Smooth muscle cell (in vitro differentiated cells): ENCODE measurements around the gene TEX30. TPM values are rescaled to one million over a fixed set of nuclear protein-coding genes. Genes with fewer than 3 reads are reported as not detected.

Source experiments
- DNase-seq: peaks from one replicate; lab custom pipeline; 2025; ENCODE audit not compliant: unreplicated experiment; lab: John Stamatoyannopoulos, UW
- H2AFZ ChIP-seq: fragments of 200-600 bp; sonication (generic); 2 replicates; pipeline ENCODE4 v1.6.0; 2016; ENCODE audit warnings: antibody characterized with exemption, low read depth, mild to moderate bottlenecking
- H3F3A ChIP-seq: fragments of 200-600 bp; sonication (generic); 2 replicates; pipeline ENCODE4 v1.6.0; 2017; ENCODE audit warnings: antibody characterized with exemption, low read depth
- H3K27ac ChIP-seq: fragments of 200-600 bp; sonication (generic); 2 replicates; pipeline ENCODE4 v1.5.1; 2016; ENCODE audit warnings: low read depth, mild to moderate bottlenecking
- H3K27me3 ChIP-seq: fragments of 200-600 bp; sonication (generic); 2 replicates; pipeline ENCODE4 v1.6.1; 2016; ENCODE audit warnings: low read depth, mild to moderate bottlenecking
- H3K36me3 ChIP-seq: fragments of 200-600 bp; sonication (generic); 2 replicates; pipeline ENCODE4 v1.5.1; 2016; ENCODE audit warnings: low read depth
- H3K4me1 ChIP-seq: fragments of 200-600 bp; sonication (generic); 2 replicates; pipeline ENCODE4 v1.5.1; 2016; ENCODE audit warnings: low read depth
- H3K4me2 ChIP-seq: fragments of 200-600 bp; sonication (generic); 2 replicates; pipeline ENCODE4 v1.6.0; 2016; ENCODE audit warnings: mild to moderate bottlenecking
- H3K4me3 ChIP-seq: fragments of 200-600 bp; sonication (generic); 2 replicates; pipeline ENCODE4 v1.5.1; 2016; ENCODE audit warnings: mild to moderate bottlenecking
- H3K79me2 ChIP-seq: fragments of 200-600 bp; sonication (generic); 2 replicates; pipeline ENCODE4 v1.6.0; 2016; ENCODE audit warnings: low read depth, mild to moderate bottlenecking
- H3K9ac ChIP-seq: fragments of 200-600 bp; sonication (generic); 2 replicates; pipeline ENCODE4 v1.6.0; 2016; ENCODE audit warnings: low read depth
- H3K9me3 ChIP-seq: fragments of 200-600 bp; sonication (generic); replicated peaks from 2 replicates; pipeline ENCODE4 v1.5.1; 2016; ENCODE audit warnings: low read depth
- H4K20me1 ChIP-seq: fragments of 200-600 bp; sonication (generic); 2 replicates; pipeline ENCODE4 v1.6.0; 2016; ENCODE audit warnings: low read depth
- WGBS: methylation state at CpG from one replicate; pipeline ENCODE4 v1.1.7; 2016; ENCODE audit warnings: low lambda C conversion rate; 5-methylcytosine and 5-hydroxymethylcytosine counted together
- polyA plus RNA-seq: library from polyadenylated mRNA; unstranded; fragments of >200 nt; fragmentation: Nextera tagmentation; extraction: Ambion mirVana; gene quantifications from 2 replicates; pipeline ENCODE4 v1.2.1, GENCODE V29; 2016
- total RNA-seq: library from RNA; depleted of rRNA; stranded (reverse); fragments of >200 nt; gene quantifications from 2 replicates; pipeline ENCODE4 v1.2.3, GENCODE V29; 2014
- TF ChIP-seq, protein P1 (sequence below): fragments of 200-600 bp; sonication (generic); IDR thresholded peaks from 2 replicates; pipeline ENCODE4 v1.5.1; 2017; ENCODE audit warnings: borderline replicate concordance, mild to moderate bottlenecking, antibody characterized with exemption; ENCODE audit not compliant: insufficient read depth, poor library complexity, severe bottlenecking

The TEX30 gene
- total and polyA plus RNA-seq, 2 experiments from 2014 or later: 14.0 to 17.4 TPM

DNA sequence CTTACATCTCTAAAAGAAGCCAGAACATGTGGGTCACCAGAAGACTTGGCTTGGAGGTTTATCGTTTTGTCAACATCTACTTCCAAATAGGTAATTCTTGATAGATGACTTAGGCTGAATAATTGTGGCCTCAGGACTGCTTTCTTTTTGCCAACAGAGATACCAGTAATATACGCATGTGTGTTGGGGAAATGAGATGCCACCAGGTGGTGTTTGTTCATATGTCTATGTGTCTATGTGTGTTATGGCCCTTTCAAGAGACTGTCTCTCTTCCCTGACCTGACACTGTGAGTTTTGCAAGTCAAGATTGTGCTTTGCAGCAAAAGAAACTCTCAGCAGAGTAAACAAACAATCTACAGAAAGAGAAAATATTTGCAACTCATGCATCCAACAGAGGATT lies 47.2 kb downstream of the TEX30 start:
- H3K79me2 ChIP-seq: no peaks in the 10 kb centered on the region
- no peaks in the 10 kb centered on the region for H3K36me3 ChIP-seq
- no peak for DNase-seq
- H3K4me2 ChIP-seq: no peak overlapping the region
- no peak overlapping the region for H3K4me3 ChIP-seq
- no peaks in the 10 kb centered on the region for H4K20me1 ChIP-seq
- H3K9me3 ChIP-seq: no peaks in the 10 kb centered on the region
- no peak overlapping the region for H3K27ac ChIP-seq
- H3K4me1 ChIP-seq: no peaks in the 10 kb centered on the region
- H3K27me3 ChIP-seq: no peaks in the 10 kb centered on the region
- H3K9ac ChIP-seq: no peak overlapping the region
- 90% methylated on average over 2 of the region's 2 CpGs for WGBS
- TF ChIP-seq, protein P1, sequence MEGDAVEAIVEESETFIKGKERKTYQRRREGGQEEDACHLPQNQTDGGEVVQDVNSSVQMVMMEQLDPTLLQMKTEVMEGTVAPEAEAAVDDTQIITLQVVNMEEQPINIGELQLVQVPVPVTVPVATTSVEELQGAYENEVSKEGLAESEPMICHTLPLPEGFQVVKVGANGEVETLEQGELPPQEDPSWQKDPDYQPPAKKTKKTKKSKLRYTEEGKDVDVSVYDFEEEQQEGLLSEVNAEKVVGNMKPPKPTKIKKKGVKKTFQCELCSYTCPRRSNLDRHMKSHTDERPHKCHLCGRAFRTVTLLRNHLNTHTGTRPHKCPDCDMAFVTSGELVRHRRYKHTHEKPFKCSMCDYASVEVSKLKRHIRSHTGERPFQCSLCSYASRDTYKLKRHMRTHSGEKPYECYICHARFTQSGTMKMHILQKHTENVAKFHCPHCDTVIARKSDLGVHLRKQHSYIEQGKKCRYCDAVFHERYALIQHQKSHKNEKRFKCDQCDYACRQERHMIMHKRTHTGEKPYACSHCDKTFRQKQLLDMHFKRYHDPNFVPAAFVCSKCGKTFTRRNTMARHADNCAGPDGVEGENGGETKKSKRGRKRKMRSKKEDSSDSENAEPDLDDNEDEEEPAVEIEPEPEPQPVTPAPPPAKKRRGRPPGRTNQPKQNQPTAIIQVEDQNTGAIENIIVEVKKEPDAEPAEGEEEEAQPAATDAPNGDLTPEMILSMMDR: no peak
- H3F3A ChIP-seq: no peaks in the 10 kb centered on the region
- no peak overlapping the region for H2AFZ ChIP-seq

DNA sequence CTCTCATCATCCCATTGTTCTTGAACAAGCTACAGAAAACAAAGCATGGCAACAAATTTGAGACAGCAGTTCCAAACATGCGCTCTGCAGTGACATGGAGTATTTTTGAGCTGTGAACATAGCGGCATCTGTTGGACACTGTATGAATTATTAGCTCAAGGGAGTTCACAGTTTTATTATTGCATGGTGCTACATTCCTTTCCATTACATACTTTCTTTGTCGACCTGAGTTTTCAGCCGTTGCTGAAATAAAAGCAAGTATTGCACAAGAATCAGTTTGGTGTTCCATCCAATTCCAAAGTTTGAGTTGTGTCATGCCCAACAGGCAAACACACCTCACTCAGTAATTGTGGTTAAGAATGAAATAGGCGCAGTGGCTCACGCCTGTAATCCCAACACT lies 48.7 kb downstream of the TEX30 start:
- WGBS: 81% methylated on average over 6 of the region's 6 CpGs
- Histone ChIP-seq H2AFZ (no peak overlapping the region), H3K36me3 (no peaks in the 10 kb centered on the region), H3K9me3 (no peaks in the 10 kb centered on the region), H3K27me3 (no peaks in the 10 kb centered on the region), H3F3A (no peaks in the 10 kb centered on the region), H3K4me1 (no peaks in the 10 kb centered on the region), H3K4me2 (no peak overlapping the region), H4K20me1 (no peaks in the 10 kb centered on the region), H3K9ac (no peak overlapping the region), H3K27ac (no peak overlapping the region), H3K4me3 (no peak overlapping the region), H3K79me2 (no peaks in the 10 kb centered on the region)
- no peak for DNase-seq
- TF ChIP-seq, protein P1: peak; percentile 36

DNA sequence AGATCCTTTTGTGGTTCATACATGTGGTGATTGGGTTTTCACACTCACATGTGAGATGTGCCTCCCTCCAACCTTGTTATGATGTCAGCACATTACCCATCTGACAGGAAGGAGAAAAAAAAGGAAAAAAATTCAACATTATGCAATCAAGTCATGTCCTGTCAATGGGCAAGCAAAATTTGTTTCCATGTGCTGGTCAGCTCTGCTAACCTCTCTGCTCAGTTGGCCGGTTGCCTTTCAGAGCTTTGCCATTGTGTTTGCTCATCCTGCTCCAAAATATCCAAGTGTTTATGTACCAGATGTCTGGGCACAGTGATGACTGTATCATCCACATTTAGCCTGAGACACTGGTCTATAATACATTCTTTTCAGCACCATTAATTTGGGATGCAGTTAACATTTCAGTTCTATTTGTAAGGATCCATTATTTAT lies 51.8 kb downstream of the TEX30 start:
- no peaks in the 10 kb centered on the region for H3K27me3 ChIP-seq

DNA sequence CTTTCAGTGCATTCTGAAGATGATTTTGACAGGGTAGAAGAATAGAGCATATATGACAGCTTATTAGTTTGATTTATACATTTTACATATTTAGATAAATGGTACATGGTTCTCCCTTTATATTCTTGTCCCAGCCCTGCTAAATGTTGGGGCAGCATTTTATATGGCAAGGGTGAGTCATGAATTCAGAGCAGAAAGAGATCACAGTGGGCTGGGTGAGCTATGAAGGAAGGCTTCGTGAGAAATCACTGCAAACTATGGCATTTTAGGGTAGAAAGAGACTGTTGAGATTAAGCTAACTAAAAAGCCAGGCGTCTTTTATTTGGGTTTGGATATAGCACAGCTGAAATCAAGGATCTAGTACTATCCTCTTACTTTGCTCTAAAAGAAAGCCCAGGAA lies 54.8 kb downstream of the TEX30 start:
- no peaks in the 10 kb centered on the region for H3K79me2 ChIP-seq
- no peak overlapping the region for H3K4me3 ChIP-seq
- H3K36me3 ChIP-seq: no peaks in the 10 kb centered on the region
- no peaks in the 10 kb centered on the region for H3F3A ChIP-seq
- no peak overlapping the region for H3K4me2 ChIP-seq
- H3K9me3 ChIP-seq: no peaks in the 10 kb centered on the region
- no peaks in the 10 kb centered on the region for H4K20me1 ChIP-seq
- H3K9ac ChIP-seq: no peak overlapping the region
- TF ChIP-seq, protein P1: no peak
- no peaks in the 10 kb centered on the region for H3K27me3 ChIP-seq
- DNase-seq: no peak
- no peak overlapping the region for H2AFZ ChIP-seq
- WGBS: 33% methylated on average over 2 of the region's 2 CpGs
- H3K27ac ChIP-seq: peak overlapping the region; percentile 25
- H3K4me1 ChIP-seq: no peaks in the 10 kb centered on the region

More for the DNA sequence above, 51.8 kb downstream of the TEX30 start:
- Histone ChIP-seq H3K9me3 (no peaks in the 10 kb centered on the region), H3K27ac (no peak overlapping the region), H3K4me3 (no peak overlapping the region), H3K4me2 (no peak overlapping the region), H2AFZ (no peak overlapping the region), H3K9ac (no peak overlapping the region), H3K79me2 (no peaks in the 10 kb centered on the region), H3F3A (no peaks in the 10 kb centered on the region), H4K20me1 (no peaks in the 10 kb centered on the region), H3K36me3 (no peaks in the 10 kb centered on the region), H3K4me1 (no peaks in the 10 kb centered on the region)
- DNase-seq: no peak
- WGBS: 43% methylated on average over 1 of the region's 1 CpG
- TF ChIP-seq, protein P1: no peak
